WTC11 (cell line): Measurements from ENCODE around the gene MIR17HG.

Experiments
- NFYB ChIP-seq: sonication (generic); formaldehyde crosslinking; conservative IDR thresholded peaks from 2 replicates; pipeline ENCODE4 v1.8.0; 2022; ENCODE audit warnings: low read depth, missing genetic modification reagents
- TP53 ChIP-seq: sonication (generic); formaldehyde crosslinking; IDR thresholded peaks from 2 replicates; pipeline ENCODE4 v1.8.1; 2023; ENCODE audit warnings: mild to moderate bottlenecking, missing genetic modification reagents
- TF ChIP-seq, protein P1 (sequence below): fragments of 200-600 bp; IDR thresholded peaks from 2 replicates; pipeline ENCODE4 v1.8.0; 2022; ENCODE audit warnings: antibody characterized with exemption
- TF ChIP-seq, protein P2 (sequence below): sonication (generic); formaldehyde crosslinking; IDR thresholded peaks from 2 replicates; pipeline ENCODE4 v1.8.1; 2022; ENCODE audit warnings: low read depth, mild to moderate bottlenecking, moderate library complexity, missing genetic modification reagents, borderline replicate concordance

DNA sequence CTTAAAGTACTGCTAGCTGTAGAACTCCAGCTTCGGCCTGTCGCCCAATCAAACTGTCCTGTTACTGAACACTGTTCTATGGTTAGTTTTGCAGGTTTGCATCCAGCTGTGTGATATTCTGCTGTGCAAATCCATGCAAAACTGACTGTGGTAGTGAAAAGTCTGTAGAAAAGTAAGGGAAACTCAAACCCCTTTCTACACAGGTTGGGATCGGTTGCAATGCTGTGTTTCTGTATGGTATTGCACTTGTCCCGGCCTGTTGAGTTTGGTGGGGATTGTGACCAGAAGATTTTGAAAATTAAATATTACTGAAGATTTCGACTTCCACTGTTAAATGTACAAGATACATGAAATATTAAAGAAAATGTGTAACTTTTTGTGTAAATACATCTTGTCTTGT is 3.6 kb downstream of the MIR17HG start:
- TF ChIP-seq, protein P1, sequence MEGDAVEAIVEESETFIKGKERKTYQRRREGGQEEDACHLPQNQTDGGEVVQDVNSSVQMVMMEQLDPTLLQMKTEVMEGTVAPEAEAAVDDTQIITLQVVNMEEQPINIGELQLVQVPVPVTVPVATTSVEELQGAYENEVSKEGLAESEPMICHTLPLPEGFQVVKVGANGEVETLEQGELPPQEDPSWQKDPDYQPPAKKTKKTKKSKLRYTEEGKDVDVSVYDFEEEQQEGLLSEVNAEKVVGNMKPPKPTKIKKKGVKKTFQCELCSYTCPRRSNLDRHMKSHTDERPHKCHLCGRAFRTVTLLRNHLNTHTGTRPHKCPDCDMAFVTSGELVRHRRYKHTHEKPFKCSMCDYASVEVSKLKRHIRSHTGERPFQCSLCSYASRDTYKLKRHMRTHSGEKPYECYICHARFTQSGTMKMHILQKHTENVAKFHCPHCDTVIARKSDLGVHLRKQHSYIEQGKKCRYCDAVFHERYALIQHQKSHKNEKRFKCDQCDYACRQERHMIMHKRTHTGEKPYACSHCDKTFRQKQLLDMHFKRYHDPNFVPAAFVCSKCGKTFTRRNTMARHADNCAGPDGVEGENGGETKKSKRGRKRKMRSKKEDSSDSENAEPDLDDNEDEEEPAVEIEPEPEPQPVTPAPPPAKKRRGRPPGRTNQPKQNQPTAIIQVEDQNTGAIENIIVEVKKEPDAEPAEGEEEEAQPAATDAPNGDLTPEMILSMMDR = no peak
- TF ChIP-seq TP53 = no peak
- TF ChIP-seq, protein P2, sequence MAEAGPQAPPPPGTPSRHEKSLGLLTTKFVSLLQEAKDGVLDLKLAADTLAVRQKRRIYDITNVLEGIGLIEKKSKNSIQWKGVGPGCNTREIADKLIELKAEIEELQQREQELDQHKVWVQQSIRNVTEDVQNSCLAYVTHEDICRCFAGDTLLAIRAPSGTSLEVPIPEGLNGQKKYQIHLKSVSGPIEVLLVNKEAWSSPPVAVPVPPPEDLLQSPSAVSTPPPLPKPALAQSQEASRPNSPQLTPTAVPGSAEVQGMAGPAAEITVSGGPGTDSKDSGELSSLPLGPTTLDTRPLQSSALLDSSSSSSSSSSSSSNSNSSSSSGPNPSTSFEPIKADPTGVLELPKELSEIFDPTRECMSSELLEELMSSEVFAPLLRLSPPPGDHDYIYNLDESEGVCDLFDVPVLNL (CRISPR knock-in tag) = no peak
- no peak for TF ChIP-seq NFYB (CRISPR knock-in tag)
